K562 (cell line): ENCODE results near the gene FANK1. TPM values are rescaled to one million over a fixed set of nuclear protein-coding genes. Genes with fewer than 3 reads are reported as not detected.

Source experiments
- ATAC-seq: fragments of 200-7000 bp; cut with Tn5 transposase; 3 replicates; pipeline ENCODE4 v1.9.1; 2020; ENCODE audit warnings: moderate library complexity
- BruUV-seq: library from RNA; stranded (reverse); fragments of 400-500 nt; replicated peaks from 2 replicates; lab custom pipeline; 2021; lab: Mats Ljungman, UMichigan
- CTCF ChIA-PET: fragments of 300-600 bp; formaldehyde crosslinking; extraction: SDS; loops from one replicate; lab custom pipeline; 2021; ENCODE audit warnings: low intra/inter-chr PET ratio; lab: Yijun Ruan, JAX
- POLR2A ChIA-PET: fragments of 300-600, 350-650 bp; sonication (Branson Sonifier 250); formaldehyde crosslinking; extraction: SDS; loops from one replicate; lab custom pipeline; 2021; ENCODE audit warnings: antibody characterized with exemption, inconsistent platforms; lab: Yijun Ruan, JAX
- DNase-seq, 4 experiments: peaks; one replicate each; pipeline versions ENCODE4 v3.0.0 to v3.0.0-alpha.2; 2011 to 2018; ENCODE audit warnings: low spot score in 3 of 4, mixed read lengths in 3 of 4; ENCODE audit errors: extremely low read depth in 1 of 4
- FAIRE-seq: peaks from 2 replicates; lab custom pipeline; 2011; peaks lifted over from hg19 to GRCh38; lab: Jason Lieb, UNC
- H2AFZ ChIP-seq: 2 replicates; pipeline ENCODE4 v1.6.0; 2011; ENCODE audit warnings: low read depth, low read length, control low read depth, inconsistent platforms
- H3K27ac ChIP-seq: fragments of 200-600 bp; 3 replicates; pipeline ENCODE4 v1.8.0; 2011; ENCODE audit warnings: low read depth, mild to moderate bottlenecking, control low read depth, inconsistent platforms, low read length, moderate library complexity, mixed read lengths; ENCODE audit errors: extremely low read depth
- H3K27me3 ChIP-seq, 2 experiments: fragments of 300-600 bp in 1 of 2; 2 replicates in 1 of 2; 3 replicates in 1 of 2; pipeline versions ENCODE4 v1.6.0 to v1.8.0; 2011; ENCODE audit warnings: inconsistent platforms in 2 of 2, low read length in 2 of 2, mild to moderate bottlenecking in 1 of 2, mixed read lengths in 1 of 2, moderate library complexity in 1 of 2; ENCODE audit not compliant: control insufficient read depth in 2 of 2, insufficient read depth in 2 of 2
- H3K36me3 ChIP-seq: fragments of 300-600 bp; 3 replicates; pipeline ENCODE4 v1.8.0; 2011; ENCODE audit warnings: mild to moderate bottlenecking, low read length, inconsistent platforms; ENCODE audit not compliant: control insufficient read depth, insufficient read depth
- H3K4me1 ChIP-seq, 2 experiments: fragments of 200-600 bp in 1 of 2; replicated peaks in 1 of 2; 2 replicates in 1 of 2; 3 replicates in 1 of 2; pipeline versions ENCODE4 v1.5.1 to v1.8.0; 2011; ENCODE audit warnings: inconsistent platforms in 2 of 2, low read length in 2 of 2, mild to moderate bottlenecking in 1 of 2, mixed read lengths in 1 of 2, moderate library complexity in 1 of 2; ENCODE audit not compliant: control insufficient read depth in 2 of 2, insufficient read depth in 2 of 2
- H3K4me2 ChIP-seq: 2 replicates; pipeline ENCODE4 v1.6.1; 2011; ENCODE audit warnings: low read length, control low read depth, inconsistent platforms, mixed read lengths; ENCODE audit not compliant: insufficient read depth
- H3K4me3 ChIP-seq: fragments of 200-600 bp; sonication (generic), shearing (Covaris generic); 2 replicates; pipeline ENCODE4 v1.5.1; 2016; ENCODE audit warnings: control low read depth, inconsistent platforms
- H3K79me2 ChIP-seq: fragments of 200-600 bp; 3 replicates; pipeline ENCODE4 v1.8.0; 2011; ENCODE audit warnings: low read length, inconsistent platforms; ENCODE audit not compliant: control insufficient read depth, insufficient read depth
- H3K9ac ChIP-seq, 2 experiments: 2 replicates each; pipeline versions ENCODE4 v1.6.0 to v1.6.1; 2011; ENCODE audit warnings: low read depth in 2 of 2, low read length in 2 of 2, control low read depth in 1 of 2, inconsistent platforms in 1 of 2, mild to moderate bottlenecking in 1 of 2, mixed read lengths in 1 of 2; ENCODE audit not compliant: insufficient read depth in 1 of 2
- H3K9me1 ChIP-seq: one replicate; pipeline ENCODE4 v1.6.0; 2011; ENCODE audit warnings: inconsistent platforms, mild to moderate bottlenecking, low read length, moderate library complexity; ENCODE audit not compliant: control insufficient read depth, insufficient read depth
- H3K9me3 ChIP-seq: replicated peaks from 2 replicates; pipeline ENCODE4 v1.5.1; 2011; ENCODE audit warnings: low read depth, low read length, inconsistent platforms; ENCODE audit not compliant: control insufficient read depth, insufficient read depth
- H4K20me1 ChIP-seq: replicated peaks from 2 replicates; pipeline ENCODE4 v1.6.1; 2011; ENCODE audit warnings: low read length, inconsistent platforms, mixed read lengths; ENCODE audit not compliant: control insufficient read depth, insufficient read depth
- CBX5 ChIP-seq: IDR thresholded peaks from 2 replicates; pipeline ENCODE4 v1.6.1; 2014; ENCODE audit warnings: low read depth, borderline replicate concordance
- CHCHD3 ChIP-seq: fragments of 250-450 bp; sonication (Bioruptor Pico); IDR thresholded peaks from 2 replicates; pipeline ENCODE4 v2.1.2; 2022; ENCODE audit warnings: mild to moderate bottlenecking
- ELF1 ChIP-seq: fragments of 200-800 bp; sonication (Bioruptor generic); IDR thresholded peaks from 2 replicates; pipeline ENCODE4 v1.6.1; 2016; ENCODE audit warnings: missing genetic modification characterization, missing compliant biosample characterization
- FOS ChIP-seq: IDR thresholded peaks from 3 replicates; pipeline ENCODE4 v1.6.1; 2011; ENCODE audit not compliant: insufficient read length; ENCODE audit errors: extremely low read depth
- GTF2E2 ChIP-seq: fragments of 200-800 bp; sonication (Bioruptor generic); IDR thresholded peaks from 2 replicates; pipeline ENCODE4 v1.6.1; 2016; ENCODE audit warnings: missing genetic modification characterization, missing compliant biosample characterization
- HDAC1 ChIP-seq, 2 experiments: fragments of 450-650 bp; IDR thresholded peaks; 2 replicates each; pipeline ENCODE4 v1.6.1; 2016 to 2017; ENCODE audit warnings: inconsistent platforms in 1 of 2, mild to moderate bottlenecking in 1 of 2, moderate library complexity in 1 of 2
- HEY1 ChIP-seq: fragments of 250-450 bp; sonication (Bioruptor Pico); IDR thresholded peaks from 2 replicates; pipeline ENCODE4 v1.5.0; 2020; ENCODE audit warnings: mild to moderate bottlenecking, moderate library complexity, borderline replicate concordance
- NBN ChIP-seq: fragments of 450-650 bp; IDR thresholded peaks from 2 replicates; pipeline ENCODE4 v1.6.1; 2016; ENCODE audit warnings: low read depth, mild to moderate bottlenecking
- NEUROD1 ChIP-seq: fragments of 150-350 bp; IDR thresholded peaks from 2 replicates; pipeline ENCODE4 v1.6.1; 2014; ENCODE audit warnings: borderline replicate concordance, low read length, low read depth; ENCODE audit not compliant: partially characterized antibody
- RBM34 ChIP-seq: fragments of 200-400 bp; formaldehyde crosslinking; IDR thresholded peaks from 2 replicates; pipeline ENCODE4 v1.6.1; 2018; ENCODE audit warnings: low read length, borderline replicate concordance; ENCODE audit not compliant: insufficient read depth
- TRIM24 ChIP-seq, 2 experiments: fragments of 450-650 bp; IDR thresholded peaks; 2 replicates each; pipeline ENCODE4 v1.6.1; 2016
- XRCC4 ChIP-seq: IDR thresholded peaks from one replicate; pipeline ENCODE4 v1.6.1; 2011; ENCODE audit not compliant: insufficient read depth, insufficient read length; ENCODE audit errors: extremely low read depth
- ZNF146 ChIP-seq: IDR thresholded peaks from one replicate; pipeline ENCODE4 v1.6.1; 2018; ENCODE audit warnings: missing compliant biosample characterization; ENCODE audit not compliant: unreplicated experiment
- ZNF224 ChIP-seq: sonication (generic); formaldehyde crosslinking; IDR thresholded peaks from 2 replicates; pipeline ENCODE4 v1.8.0; 2022; ENCODE audit warnings: mild to moderate bottlenecking, missing genetic modification reagents
- ZNF253 ChIP-seq: fragments of 250-450 bp; sonication (Bioruptor Pico); conservative IDR thresholded peaks from 2 replicates; pipeline ENCODE4 v1.6.1; 2021; ENCODE audit warnings: mild to moderate bottlenecking
- WGBS: fragments of 100-300 bp; shearing (Covaris generic); methylation state at CpG from one replicate; pipeline ENCODE4 v1.1.6; 2016; ENCODE audit warnings: low coverage, mixed read lengths; ENCODE audit not compliant: insufficient coverage; ENCODE audit errors: missing lambda C conversion rate; 5-methylcytosine and 5-hydroxymethylcytosine counted together
- in situ Hi-C: fragments of 300-500 bp; cut with MboI; formaldehyde crosslinking; loops from 4 replicates; pipeline ENCODE4 v1.15.0; 2018; ENCODE audit warnings: inconsistent platforms, mixed read lengths
- intact Hi-C: fragments of 100-400 bp; cut with micrococcal nuclease; formaldehyde crosslinking; loops from 2 replicates; pipeline ENCODE4 v1.14.2; 2022
- polyA plus RNA-seq, 8 experiments: library from polyadenylated mRNA; depleted of rRNA in 4 of 8; stranded (reverse) in 5 of 8; unstranded in 3 of 8; fragments of >200 nt; fragmentation: Nextera tagmentation in 2 of 8; fragmentation: Illumina TruSeq in 1 of 8; extraction: Ambion mirVana in 2 of 8; extraction: Trizol in 1 of 8; gene quantifications; 2 replicates each; pipeline versions ENCODE4 v1.2.1 to v1.2.3, GENCODE V29; 2011 to 2014; ENCODE audit warnings: inconsistent platforms in 1 of 8, missing spikeins in 1 of 8
- total RNA-seq, 7 experiments: library from RNA; depleted of rRNA in 6 of 7; stranded (reverse); fragments of >200 nt in 6 of 7; fragmentation: Illumina TruSeq in 2 of 7; extraction: Trizol in 2 of 7; gene quantifications; 2 replicates each; pipeline versions ENCODE4 v1.2.1 to v1.2.3, GENCODE V29; 2011 to 2021; ENCODE audit warnings: low replicate concordance in 1 of 7
- TF ChIP-seq, protein P1 (sequence below): fragments of 450-650 bp; IDR thresholded peaks from 2 replicates; pipeline ENCODE4 v1.6.1; 2018; ENCODE audit warnings: mild to moderate bottlenecking, low read depth; ENCODE audit not compliant: partially characterized antibody
- TF ChIP-seq, protein P2 (sequence below): fragments of 250-450 bp; sonication (Bioruptor Pico); IDR thresholded peaks from 2 replicates; pipeline ENCODE4 v1.6.1; 2021; ENCODE audit warnings: mild to moderate bottlenecking

FANK1 gene
- total and polyA plus RNA-seq, 9 of the 15 experiments (the other 6 are each of a cell fraction or from before 2014, with no cell fraction given), result 0.11 to 2.3 (median 0.51) TPM; not detected in 1

GRCh38 chr10:126004752-126005151, 108.4 kb downstream of the FANK1 start:
- Histone ChIP-seq H2AFZ (no peak overlapping the region), H3K4me2 (no peak overlapping the region), H3K79me2 (no peaks in the 10 kb centered on the region), H4K20me1 (no peaks in the 10 kb centered on the region), H3K27ac (no peak overlapping the region), H3K9ac (no peak overlapping the region), H3K27me3 (peaks cover 0 to 4% of the 10 kb centered on the region in 2 experiments; a peak in 1 of 5 replicates), H3K4me1 (no peaks in the 10 kb centered on the region), H3K4me3 (no peak overlapping the region), H3K9me3 (no peaks in the 10 kb centered on the region), H3K9me1 (no peaks in the 10 kb centered on the region), H3K36me3 (no peaks in the 10 kb centered on the region)
- WGBS, result 0% methylated on average over 7 of the region's 8 CpGs
- ChIA-PET POLR2A (no interaction called here), CTCF (no interaction called here)
- in situ Hi-C loops, result no loop called here
- TF ChIP-seq NEUROD1 (no peak), ZNF253 (no peak), ZNF224 (CRISPR knock-in tag) (no peak), NBN (no peak)
- no TSS peak for BruUV-seq
- intact Hi-C loops, result no loop called here
- no peak for FAIRE-seq
- DNase-seq, result no peak
- ATAC-seq, result no peak

GRCh38 chr10:126006264-126006663, 109.9 kb downstream of the FANK1 start:
- CTCF ChIA-PET, result no interaction called here
- POLR2A ChIA-PET, result no interaction called here
- BruUV-seq, result no TSS peak
- H3K27me3 ChIP-seq, result peaks cover 0 to 4% of the 10 kb centered on the region in 2 experiments; a peak in 1 of 5 replicates
- ATAC-seq (no peak), FAIRE-seq (no peak), DNase-seq (no peak)
- H4K20me1 ChIP-seq, result no peaks in the 10 kb centered on the region
- no peak overlapping the region for H3K9ac ChIP-seq
- in situ Hi-C loops (no loop called here), intact Hi-C loops (no loop called here)
- no peaks in the 10 kb centered on the region for H3K79me2 ChIP-seq
- no peaks in the 10 kb centered on the region for H3K9me1 ChIP-seq
- no peaks in the 10 kb centered on the region for H3K4me1 ChIP-seq
- H3K9me3 ChIP-seq, result no peaks in the 10 kb centered on the region
- no peak overlapping the region for H2AFZ ChIP-seq
- H3K27ac ChIP-seq, result no peak overlapping the region
- H3K4me3 ChIP-seq, result no peak overlapping the region
- 0% methylated on average over 4 of the region's 5 CpGs for whole genome bisulfite sequencing
- H3K4me2 ChIP-seq, result no peak overlapping the region
- H3K36me3 ChIP-seq, result no peaks in the 10 kb centered on the region
- no peak for TF ChIP-seq ZNF146 (CRISPR knock-in tag)
- no peak for TF ChIP-seq CHCHD3
- no peak for TF ChIP-seq ELF1 (tag)
- TF ChIP-seq TRIM24 (IDR thresholded peaks at IDR 0.05), result no peak
- TF ChIP-seq FOS, result no peak
- TF ChIP-seq, protein P1, sequence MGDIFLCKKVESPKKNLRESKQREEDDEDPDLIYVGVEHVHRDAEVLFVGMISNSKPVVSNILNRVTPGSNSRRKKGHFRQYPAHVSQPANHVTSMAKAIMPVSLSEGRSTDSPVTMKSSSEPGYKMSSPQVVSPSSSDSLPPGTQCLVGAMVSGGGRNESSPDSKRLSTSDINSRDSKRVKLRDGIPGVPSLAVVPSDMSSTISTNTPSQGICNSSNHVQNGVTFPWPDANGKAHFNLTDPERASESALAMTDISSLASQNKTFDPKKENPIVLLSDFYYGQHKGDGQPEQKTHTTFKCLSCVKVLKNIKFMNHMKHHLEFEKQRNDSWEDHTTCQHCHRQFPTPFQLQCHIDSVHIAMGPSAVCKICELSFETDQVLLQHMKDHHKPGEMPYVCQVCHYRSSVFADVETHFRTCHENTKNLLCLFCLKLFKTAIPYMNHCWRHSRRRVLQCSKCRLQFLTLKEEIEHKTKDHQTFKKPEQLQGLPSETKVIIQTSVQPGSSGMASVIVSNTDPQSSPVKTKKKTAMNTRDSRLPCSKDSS, result no peak
- TF ChIP-seq GTF2E2, result no peak
- no peak for TF ChIP-seq RBM34
- no peak for TF ChIP-seq HEY1 (CRISPR knock-in tag)
- no peak for TF ChIP-seq CBX5
- TF ChIP-seq, protein P2, sequence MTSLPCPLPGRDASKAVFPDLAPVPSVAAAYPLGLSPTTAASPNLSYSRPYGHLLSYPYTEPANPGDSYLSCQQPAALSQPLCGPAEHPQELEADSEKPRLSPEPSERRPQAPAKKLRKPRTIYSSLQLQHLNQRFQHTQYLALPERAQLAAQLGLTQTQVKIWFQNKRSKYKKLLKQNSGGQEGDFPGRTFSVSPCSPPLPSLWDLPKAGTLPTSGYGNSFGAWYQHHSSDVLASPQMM (CRISPR knock-in tag), result no peak
- no peak for TF ChIP-seq HDAC1 (IDR thresholded peaks at IDR 0.05)
- TF ChIP-seq XRCC4, result no peak
